Lung (tissue), 16 donors: ENCODE measurements around the gene CLTB. TPM values are rescaled to one million over a fixed set of nuclear protein-coding genes. Genes with fewer than 3 reads are reported as not detected.
A peak's percentile ranks its signal among the peaks of the same experiment; 100 is the strongest.

Experiments
- ATAC-seq: fragments of 200-7000 bp; cut with Tn5 transposase; one replicate; pipeline ENCODE4 v1.9.1; 2020; ENCODE audit warnings: moderate number of reproducible peaks; ENCODE audit not compliant: insufficient read depth, low FRiP score
- DNase-seq, 3 donors: peaks; one replicate each; pipeline ENCODE4 v3.0.0-alpha.2; 2013 to 2017
- H3K27ac ChIP-seq, 2 donors: one replicate each; pipeline ENCODE4 v1.5.1; 2013; ENCODE audit warnings: mild to moderate bottlenecking in 2 of 2, moderate library complexity in 2 of 2, control low read depth in 1 of 2, inconsistent platforms in 1 of 2, low read depth in 1 of 2, low read length in 1 of 2
- H3K27me3 ChIP-seq, 3 donors: one replicate each; pipeline ENCODE4 v1.5.1; 2013; ENCODE audit warnings: low read length in 2 of 3; ENCODE audit not compliant: control insufficient read depth in 3 of 3, insufficient read depth in 3 of 3
- H3K36me3 ChIP-seq, 4 donors: one replicate each; pipeline ENCODE4 v1.5.1; 2013; ENCODE audit warnings: low read length in 4 of 4, mild to moderate bottlenecking in 1 of 4, moderate library complexity in 1 of 4; ENCODE audit not compliant: control insufficient read depth in 4 of 4, insufficient read depth in 4 of 4
- H3K4me1 ChIP-seq, 5 donors: one replicate each; pipeline ENCODE4 v1.5.1; 2013; ENCODE audit warnings: low read length in 5 of 5, mild to moderate bottlenecking in 2 of 5, moderate library complexity in 1 of 5; ENCODE audit not compliant: control insufficient read depth in 5 of 5, insufficient read depth in 5 of 5
- H3K4me3 ChIP-seq: one replicate; pipeline ENCODE4 v1.5.1; 2013; ENCODE audit warnings: mild to moderate bottlenecking, control low read depth, moderate library complexity
- H3K9ac ChIP-seq, 2 donors: one replicate each; pipeline ENCODE4 v1.5.1; 2013; ENCODE audit warnings: low read length in 2 of 2, control low read depth in 1 of 2; ENCODE audit not compliant: insufficient read depth in 1 of 2
- H3K9me3 ChIP-seq, 4 donors: one replicate each; pipeline ENCODE4 v1.5.1; 2013; ENCODE audit warnings: low read length in 3 of 4, mild to moderate bottlenecking in 1 of 4, moderate library complexity in 1 of 4; ENCODE audit not compliant: control insufficient read depth in 4 of 4, insufficient read depth in 3 of 4
- CTCF ChIP-seq: IDR thresholded peaks from 2 replicates; pipeline ENCODE4 v1.5.1; 2012; ENCODE audit warnings: mild to moderate bottlenecking; ENCODE audit errors: control extremely low read depth, extremely low read depth
- WGBS, 2 donors: extraction: QIAGEN DNeasy Blood & Tissue Kit; methylation state at CpG; one replicate each; pipeline ENCODE4 v1.1.7; 2013; 5-methylcytosine and 5-hydroxymethylcytosine counted together
- long read RNA-seq, 5 donors: transcript quantifications; one replicate each; lab custom pipeline, GENCODE V29; 2026
- polyA plus RNA-seq, 2 donors: library from polyadenylated mRNA; stranded (reverse); fragments of 200-250 nt; gene quantifications; one replicate each; pipeline ENCODE4 v1.2.1, GENCODE V29; 2013
- total RNA-seq, 2 donors: library from RNA; depleted of rRNA in 1 of 2; stranded (reverse); fragments of >200 nt in 1 of 2; gene quantifications; one replicate each; pipeline ENCODE4 v1.2.1, GENCODE V29; 2014 to 2021
- donor health status: control.
- donor health status: control.
- donor health status: Bipolar disorder and iron deficiency.
- donor health status: healthy.
- donor health status: DM: yes; HTN: yes; CAD: no.

CLTB gene
- total RNA-seq (100 to 1,000 TPM in 1 of 2 donors, 10 to 100 TPM in 1; 33.2 to 123 TPM), polyA plus RNA-seq (100 to 1,000 TPM; 101 to 193 TPM)
- long read RNA-seq, donor 1, transcript CLTB-202 (5 exons, 1,161 nt): major isoform, 36 of 37 reads
- long read RNA-seq, donor 1, partial matches to known transcripts: 0 of 37 reads
- long read RNA-seq, donor 1, other reads (novel, unspliced or antisense): 0 of 37 reads
- long read RNA-seq, donor 2, transcript CLTB-202 (5 exons, 1,161 nt): major isoform, 19 of 19 reads
- long read RNA-seq, donor 2, partial matches to known transcripts: 0 of 19 reads
- long read RNA-seq, donor 2, other reads (novel, unspliced or antisense): 0 of 19 reads
- long read RNA-seq, donor 3, transcript CLTB-202 (5 exons, 1,161 nt): major isoform, 14 of 15 reads
- long read RNA-seq, donor 3, partial matches to known transcripts: 0 of 15 reads
- long read RNA-seq, donor 3, other reads (novel, unspliced or antisense): 0 of 15 reads
- long read RNA-seq, donor 4, transcript CLTB-202 (5 exons, 1,161 nt): major isoform, 15 of 15 reads
- long read RNA-seq, donor 4, partial matches to known transcripts: 0 of 15 reads
- long read RNA-seq, donor 4, other reads (novel, unspliced or antisense): 0 of 15 reads
- long read RNA-seq, donor 5, transcript CLTB-202 (5 exons, 1,161 nt): major isoform, 30 of 36 reads
- long read RNA-seq, donor 5, partial matches to known transcripts: 5 of 36 reads
- long read RNA-seq, donor 5, other reads (novel, unspliced or antisense): 0 of 36 reads

GRCh38 chr5:176415952-176416924 lies at the start of gene CLTB:
Gene CLTB, minus strand, starts transcription at chr5:176416539. Its CDS starts 176 bp downstream, at chr5:176416363.
- DNase-seq: peak; percentile 86 to 95 (median 93)
- peaks cover 3 to 19% (median 5%) of the 10 kb centered on the region in 5 donors for H3K4me1 ChIP-seq
- H3K27me3 ChIP-seq: no peaks in the 10 kb centered on the region
- TF ChIP-seq CTCF: peak; percentile 90
- WGBS, 2 donors: 1 to 3% methylated on average over 82 to 107 of the region's 107 CpGs
- H3K27ac ChIP-seq: peak within 1 kb of the TSS; percentile 95 to 98
- peak within 1 kb of the TSS; percentile 73 to 85 for H3K9ac ChIP-seq
- H3K4me3 ChIP-seq: peak within 1 kb of the TSS; percentile 86
- H3K36me3 ChIP-seq: no peaks in the 10 kb centered on the region
- no peaks in the 10 kb centered on the region for H3K9me3 ChIP-seq
- ATAC-seq: peak; percentile 98

GRCh38 chr5:176463113-176463764 lies 46.9 kb upstream of the CLTB start:
- TF ChIP-seq CTCF: no peak
- H3K4me3 ChIP-seq: no peak overlapping the region
- H3K36me3 ChIP-seq: no peaks in the 10 kb centered on the region
- H3K27me3 ChIP-seq: no peaks in the 10 kb centered on the region
- H3K4me1 ChIP-seq: peaks cover 4 to 27% (median 12%) of the 10 kb centered on the region in 5 donors
- no peak overlapping the region for H3K27ac ChIP-seq
- 94 to 95% methylated on average over 7 of the region's 7 CpGs for WGBS, 2 donors
- DNase-seq (no peak), ATAC-seq (no peak)
- H3K9ac ChIP-seq: no peak overlapping the region
- no peaks in the 10 kb centered on the region for H3K9me3 ChIP-seq

- no peak for TF ChIP-seq CTCF
- no peaks in the 10 kb centered on the region for H3K9me3 ChIP-seq
- peaks cover 3 to 20% (median 7%) of the 10 kb centered on the region in 5 donors for H3K4me1 ChIP-seq
- no peak for ATAC-seq
- H3K9ac ChIP-seq: no peak overlapping the region
- H3K27ac ChIP-seq: no peak overlapping the region
- 97 to 98% methylated on average over 2 of the region's 2 CpGs for WGBS, 2 donors
- no peaks in the 10 kb centered on the region for H3K27me3 ChIP-seq
- no peak for DNase-seq
- H3K4me3 ChIP-seq: no peak overlapping the region
- no peaks in the 10 kb centered on the region for H3K36me3 ChIP-seq
These were observed 45.0 kb upstream of the CLTB start for GRCh38 chr5:176461349-176461748.
